K562 (cell line): ENCODE results near the gene POLRMT. TPM values are rescaled to one million over a fixed set of nuclear protein-coding genes. Genes with fewer than 3 reads are reported as not detected.
A peak's percentile ranks its signal among the peaks of the same experiment; 100 is the strongest.

Source experiments
- ARID2 ChIP-seq: fragments of 450-650 bp; IDR thresholded peaks from 2 replicates; pipeline ENCODE4 v1.6.1; 2017; ENCODE audit warnings: antibody characterized with exemption, mild to moderate bottlenecking
- CUX1 ChIP-seq: fragments of 200-800 bp; sonication (Bioruptor generic); IDR thresholded peaks from 2 replicates; pipeline ENCODE4 v1.6.1; 2016; ENCODE audit warnings: missing genetic modification characterization, missing compliant biosample characterization
- EZH2 ChIP-seq: IDR thresholded peaks from 2 replicates; pipeline ENCODE4 v1.6.1; 2012; ENCODE audit warnings: low read depth, mild to moderate bottlenecking, inconsistent platforms, low read length, borderline replicate concordance
- FOS ChIP-seq: IDR thresholded peaks from 3 replicates; pipeline ENCODE4 v1.6.1; 2011; ENCODE audit not compliant: insufficient read length; ENCODE audit errors: extremely low read depth
- HES1 ChIP-seq: fragments of 450-650 bp; IDR thresholded peaks from 2 replicates; pipeline ENCODE4 v1.6.1; 2016; ENCODE audit warnings: low read depth, mild to moderate bottlenecking, moderate library complexity
- HNRNPLL ChIP-seq: fragments of 200-400 bp; formaldehyde crosslinking; IDR thresholded peaks from 2 replicates; pipeline ENCODE4 v1.6.1; 2017; ENCODE audit warnings: low read length, low read depth, mild to moderate bottlenecking; ENCODE audit not compliant: poor library complexity, severe bottlenecking
- MAZ ChIP-seq, 2 experiments: fragments of 450-650 bp in 1 of 2; sonication (generic) in 1 of 2; formaldehyde crosslinking; IDR thresholded peaks in 1 of 2; conservative IDR thresholded peaks in 1 of 2; 2 replicates each; pipeline versions ENCODE4 v1.4.0 to v1.5.0; 2020; ENCODE audit warnings: mild to moderate bottlenecking in 1 of 2, missing genetic modification reagents in 1 of 2
- NCOR1 ChIP-seq: fragments of 450-650 bp; IDR thresholded peaks from 2 replicates; pipeline ENCODE4 v1.6.1; 2016; ENCODE audit warnings: mild to moderate bottlenecking, moderate library complexity
- POLR2G ChIP-seq: fragments of 200-400 bp; formaldehyde crosslinking; IDR thresholded peaks from 2 replicates; pipeline ENCODE4 v1.6.1; 2017; ENCODE audit warnings: low read depth, mild to moderate bottlenecking, antibody characterized with exemption, low read length, moderate library complexity
- SAFB ChIP-seq: fragments of 200-400 bp; formaldehyde crosslinking; IDR thresholded peaks from 2 replicates; pipeline ENCODE4 v1.6.1; 2017; ENCODE audit warnings: low read depth, low read length, borderline replicate concordance
- TAF1 ChIP-seq: IDR thresholded peaks from 2 replicates; pipeline ENCODE4 v1.6.1; 2011; ENCODE audit warnings: mild to moderate bottlenecking, low read length, moderate library complexity; ENCODE audit not compliant: insufficient read depth, control insufficient read depth, severe bottlenecking; ENCODE audit errors: extremely low read depth
- WHSC1 ChIP-seq: IDR thresholded peaks from one replicate; pipeline ENCODE4 v1.6.1; 2012; ENCODE audit warnings: low read length, control low read depth, inconsistent platforms
- ZNF274 ChIP-seq: IDR thresholded peaks from 2 replicates; pipeline ENCODE4 v1.6.1; 2011; ENCODE audit warnings: low read depth, mild to moderate bottlenecking, low read length, moderate library complexity, borderline replicate concordance
- ZNF311 ChIP-seq: fragments of 250-450 bp; sonication (Bioruptor Pico); IDR thresholded peaks from 2 replicates; pipeline ENCODE4 v1.4.0; 2020; ENCODE audit warnings: mild to moderate bottlenecking, moderate library complexity
- ZNF589 ChIP-seq: fragments of 200-800 bp; sonication (Bioruptor generic); IDR thresholded peaks from 2 replicates; pipeline ENCODE4 v1.6.1; 2016; ENCODE audit warnings: low read depth, missing genetic modification characterization, missing compliant biosample characterization
- ZNF766 ChIP-seq: fragments of 200-800 bp; sonication (Bioruptor generic); conservative IDR thresholded peaks from 2 replicates; pipeline ENCODE4 v1.6.1; 2016; ENCODE audit warnings: missing genetic modification characterization, missing compliant biosample characterization
- polyA plus RNA-seq, 8 experiments: library from polyadenylated mRNA; depleted of rRNA in 4 of 8; stranded (reverse) in 5 of 8; unstranded in 3 of 8; fragments of >200 nt; fragmentation: Nextera tagmentation in 2 of 8; fragmentation: Illumina TruSeq in 1 of 8; extraction: Ambion mirVana in 2 of 8; extraction: Trizol in 1 of 8; gene quantifications; 2 replicates each; pipeline versions ENCODE4 v1.2.1 to v1.2.3, GENCODE V29; 2011 to 2014; ENCODE audit warnings: inconsistent platforms in 1 of 8, missing spikeins in 1 of 8
- total RNA-seq, 7 experiments: library from RNA; depleted of rRNA in 6 of 7; stranded (reverse); fragments of >200 nt in 6 of 7; fragmentation: Illumina TruSeq in 2 of 7; extraction: Trizol in 2 of 7; gene quantifications; 2 replicates each; pipeline versions ENCODE4 v1.2.1 to v1.2.3, GENCODE V29; 2011 to 2021; ENCODE audit warnings: low replicate concordance in 1 of 7
- TF ChIP-seq, protein P1 (sequence below): sonication (generic); IDR thresholded peaks from 2 replicates; pipeline ENCODE4 v1.6.1; 2016
- TF ChIP-seq, protein P2 (sequence below), 3 experiments: fragments of 200-800 bp in 1 of 3; sonication (Bioruptor generic) in 1 of 3; sonication (generic) in 1 of 3; formaldehyde crosslinking in 1 of 3; IDR thresholded peaks; 2 replicates each; pipeline versions ENCODE4 v1.6.1 to v1.8.0; 2016 to 2022; ENCODE audit warnings: mild to moderate bottlenecking in 2 of 3, missing compliant biosample characterization in 2 of 3, missing genetic modification characterization in 2 of 3, missing genetic modification reagents in 1 of 3

Gene POLRMT
- total and polyA plus RNA-seq, 9 of the 15 experiments (the other 6 are each of a cell fraction or from before 2014, with no cell fraction given), result 30.3 to 144 (median 68.0) TPM

DNA sequence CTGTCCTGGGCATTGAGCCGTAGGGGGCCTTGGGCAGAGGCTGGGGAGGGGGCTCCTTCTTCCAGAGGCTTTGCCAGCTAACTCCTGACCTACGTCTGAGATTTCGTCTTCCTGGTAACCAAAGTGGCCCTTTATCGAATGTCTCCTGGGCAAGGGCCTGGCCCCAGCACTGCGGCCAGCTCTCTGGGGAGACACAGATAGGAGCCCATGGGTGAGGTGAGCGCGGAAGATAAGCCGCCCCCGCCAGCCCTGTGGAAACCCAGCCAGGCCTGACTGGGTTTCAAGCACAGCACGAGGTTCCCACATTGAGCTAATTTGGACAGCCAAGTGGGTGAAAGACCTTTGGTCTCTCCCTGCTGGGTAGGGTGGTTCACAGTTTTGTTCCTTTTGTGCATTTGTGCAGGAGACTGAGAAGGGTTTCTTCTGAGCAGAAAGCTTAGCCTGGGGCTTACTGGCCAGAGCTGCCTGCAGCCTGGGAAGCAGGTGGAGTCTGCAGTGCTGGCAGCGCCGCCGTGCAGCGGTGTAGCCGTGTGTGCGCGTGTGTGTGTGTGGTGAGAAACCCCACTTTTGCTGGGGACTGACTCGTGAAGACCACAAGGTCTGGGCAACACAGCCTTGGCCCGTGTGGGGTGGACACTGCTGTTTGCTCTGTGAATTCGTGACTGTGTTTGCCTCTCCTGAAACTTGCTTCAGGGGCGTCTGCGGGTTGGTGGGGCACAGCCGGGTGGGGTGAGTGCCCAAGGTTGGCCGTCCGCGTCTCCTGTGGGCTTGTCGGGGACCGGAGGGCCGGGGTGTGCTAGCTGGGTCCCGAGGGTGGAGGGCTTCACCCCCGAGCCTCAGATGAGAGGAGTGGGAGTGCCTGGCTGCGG is 58.4 kb downstream of the POLRMT start (continued):
- peak; percentile 70; the same call in 1 of the 2 replicates for TF ChIP-seq CUX1 (CRISPR knock-in tag)
- no peak for TF ChIP-seq SAFB
- peak; percentile 99 for TF ChIP-seq NCOR1
- TF ChIP-seq FOS, result no peak
- TF ChIP-seq HNRNPLL, result no peak
- 0 out of 2 replicates have a peak, but pooled peaks have one; percentile 69 for TF ChIP-seq ZNF311
- TF ChIP-seq POLR2G, result peak; percentile 8; the same call in 1 of the 2 replicates
- TF ChIP-seq ZNF274, result 0 out of 2 replicates have a peak, but pooled peaks have one; percentile 43
- TF ChIP-seq, protein P1, sequence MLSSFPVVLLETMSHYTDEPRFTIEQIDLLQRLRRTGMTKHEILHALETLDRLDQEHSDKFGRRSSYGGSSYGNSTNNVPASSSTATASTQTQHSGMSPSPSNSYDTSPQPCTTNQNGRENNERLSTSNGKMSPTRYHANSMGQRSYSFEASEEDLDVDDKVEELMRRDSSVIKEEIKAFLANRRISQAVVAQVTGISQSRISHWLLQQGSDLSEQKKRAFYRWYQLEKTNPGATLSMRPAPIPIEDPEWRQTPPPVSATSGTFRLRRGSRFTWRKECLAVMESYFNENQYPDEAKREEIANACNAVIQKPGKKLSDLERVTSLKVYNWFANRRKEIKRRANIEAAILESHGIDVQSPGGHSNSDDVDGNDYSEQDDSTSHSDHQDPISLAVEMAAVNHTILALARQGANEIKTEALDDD, result peak; percentile 66; the same call in 1 of the 2 replicates
- no peak for TF ChIP-seq WHSC1
- no peak for TF ChIP-seq ARID2
- peak; percentile 90 to 93 for TF ChIP-seq MAZ (CRISPR knock-in tag; conservative IDR thresholded peaks at IDR 0.05 in 1 of 2, IDR thresholded peaks at IDR 0.05 in 1 of 2)
- TF ChIP-seq ZNF589 (CRISPR knock-in tag), result peak; percentile 91
- TF ChIP-seq HES1, result peak; percentile 77
- TF ChIP-seq, protein P2, sequence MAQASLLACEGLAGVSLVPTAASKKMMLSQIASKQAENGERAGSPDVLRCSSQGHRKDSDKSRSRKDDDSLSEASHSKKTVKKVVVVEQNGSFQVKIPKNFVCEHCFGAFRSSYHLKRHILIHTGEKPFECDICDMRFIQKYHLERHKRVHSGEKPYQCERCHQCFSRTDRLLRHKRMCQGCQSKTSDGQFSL (CRISPR knock-in tag; IDR thresholded peaks at IDR 0.05), result 0 out of 2 replicates have a peak, but pooled peaks have one; percentile 21
- TF ChIP-seq, protein P2 (tag; IDR thresholded peaks at IDR 0.05), result no peak
- TF ChIP-seq TAF1, result peak; percentile 58
- peak; percentile 91 for TF ChIP-seq ZNF766 (CRISPR knock-in tag)
- TF ChIP-seq EZH2, result no peak
